Ishikawa (cell line): ENCODE results near the gene ZNF423.

Experiments used
- CEBPB ChIP-seq: IDR thresholded peaks from 2 replicates; pipeline ENCODE4 v1.6.1; 2012
- EP300 ChIP-seq: IDR thresholded peaks from 2 replicates; pipeline ENCODE4 v1.6.1; 2012; ENCODE audit warnings: borderline replicate concordance
- FOXM1 ChIP-seq: IDR thresholded peaks from 2 replicates; pipeline ENCODE4 v1.6.1; 2012; ENCODE audit warnings: low read depth, borderline replicate concordance
- MAX ChIP-seq: IDR thresholded peaks from 2 replicates; pipeline ENCODE4 v1.6.1; 2012
- RAD21 ChIP-seq: IDR thresholded peaks from 2 replicates; pipeline ENCODE4 v1.6.1; 2012; ENCODE audit warnings: low read depth
- REST ChIP-seq: IDR thresholded peaks from 2 replicates; pipeline ENCODE4 v1.6.1; 2012; ENCODE audit warnings: low read depth, mild to moderate bottlenecking
- TAF1 ChIP-seq: IDR thresholded peaks from 2 replicates; pipeline ENCODE4 v1.6.1; 2012; ENCODE audit warnings: low read depth, mild to moderate bottlenecking
- TCF12 ChIP-seq: IDR thresholded peaks from 2 replicates; pipeline ENCODE4 v1.6.1; 2012; ENCODE audit warnings: low read depth
- TEAD4 ChIP-seq: IDR thresholded peaks from 2 replicates; pipeline ENCODE4 v1.6.1; 2012
- YY1 ChIP-seq: IDR thresholded peaks from 2 replicates; pipeline ENCODE4 v1.6.1; 2012; ENCODE audit warnings: low read depth
- ZBTB7A ChIP-seq: IDR thresholded peaks from 2 replicates; pipeline ENCODE4 v1.6.1; 2012; ENCODE audit warnings: low read depth
- TF ChIP-seq, protein P1 (sequence below): IDR thresholded peaks from 2 replicates; pipeline ENCODE4 v1.6.1; 2012

DNA sequence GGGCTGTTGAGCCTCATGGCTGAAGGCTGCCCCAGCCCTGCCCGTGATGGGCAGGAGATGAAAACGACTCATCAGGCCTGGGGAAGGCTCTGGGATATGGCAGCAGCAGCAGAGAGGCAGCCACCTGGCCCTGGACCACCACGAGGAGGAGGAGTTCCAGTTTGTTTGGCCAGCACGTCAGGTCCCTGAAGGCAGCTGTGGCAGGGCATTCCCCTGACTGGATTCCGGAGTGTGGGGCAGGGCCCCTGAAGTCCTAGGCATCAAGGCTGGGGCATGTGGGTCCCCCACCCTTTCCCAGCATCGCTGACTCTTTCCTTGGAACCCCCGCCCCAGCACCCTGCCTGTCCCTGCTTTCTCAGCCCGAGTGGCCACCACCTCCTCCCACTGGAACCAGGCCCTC lies 197.4 kb downstream of the ZNF423 start:
- no peak for TF ChIP-seq MAX
- TF ChIP-seq CEBPB, result no peak
- no peak for TF ChIP-seq EP300
- no peak for TF ChIP-seq REST
- TF ChIP-seq, protein P1, sequence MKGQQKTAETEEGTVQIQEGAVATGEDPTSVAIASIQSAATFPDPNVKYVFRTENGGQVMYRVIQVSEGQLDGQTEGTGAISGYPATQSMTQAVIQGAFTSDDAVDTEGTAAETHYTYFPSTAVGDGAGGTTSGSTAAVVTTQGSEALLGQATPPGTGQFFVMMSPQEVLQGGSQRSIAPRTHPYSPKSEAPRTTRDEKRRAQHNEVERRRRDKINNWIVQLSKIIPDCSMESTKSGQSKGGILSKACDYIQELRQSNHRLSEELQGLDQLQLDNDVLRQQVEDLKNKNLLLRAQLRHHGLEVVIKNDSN, result no peak
- no peak for TF ChIP-seq TEAD4
- TF ChIP-seq TAF1, result no peak
- no peak for TF ChIP-seq FOXM1
- no peak for TF ChIP-seq YY1
- no peak for TF ChIP-seq RAD21
- no peak for TF ChIP-seq ZBTB7A
- no peak for TF ChIP-seq TCF12
